ENCODE measurements around the gene FBXL14. TPM values are rescaled to one million over a fixed set of nuclear protein-coding genes. Genes with fewer than 3 reads are reported as not detected.

Gene FBXL14
- total RNA-seq, 3 donors from 2014 or later: 8.2 to 12.9 (median 8.5) TPM

GRCh38 chr12:1620092-1620491 lies 25.7 kb upstream of the FBXL14 start:
- intact Hi-C loops (cut with DNase I; ENCODE audit: low total_unique reads): no loop called here
- H3K27me3 ChIP-seq: no peaks in the 10 kb centered on the region

DNA sequence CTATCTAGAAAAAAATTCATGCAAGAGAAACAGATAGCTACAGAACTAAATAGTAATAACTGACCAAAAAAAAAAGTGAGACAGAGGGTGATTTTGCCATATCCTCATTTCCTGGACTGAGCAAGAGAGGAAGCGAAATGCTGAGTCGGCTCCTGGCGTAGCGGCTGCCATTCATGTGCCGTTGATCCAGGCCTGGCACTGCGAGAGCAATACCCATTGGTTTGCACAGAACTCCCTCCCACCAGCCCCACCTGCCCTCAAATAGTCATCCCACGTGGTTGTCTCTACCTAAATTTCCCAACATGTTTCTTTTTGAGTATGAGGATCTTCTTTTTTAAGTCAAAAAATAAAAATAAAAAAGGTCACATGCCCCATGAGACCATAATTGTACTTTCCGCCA lies 25.2 kb upstream of the FBXL14 start:
- DNase-seq (ENCODE audit: low spot score in 2 of 2): no peak

More at GRCh38 chr12:1620092-1620491, 25.7 kb upstream of the FBXL14 start:
- Histone ChIP-seq H3K9me3 (no peaks in the 10 kb centered on the region), H3K36me3 (no peaks in the 10 kb centered on the region), H3K4me1 (no peaks in the 10 kb centered on the region), H3K4me3 (no peak overlapping the region), H3K27ac (no peak overlapping the region)
- TF ChIP-seq POLR2A (IDR thresholded peaks at IDR 0.05) (no peak), CTCF (IDR thresholded peaks at IDR 0.05) (no peak)
- DNase-seq (ENCODE audit: low spot score in 2 of 2): no peak

DNA sequence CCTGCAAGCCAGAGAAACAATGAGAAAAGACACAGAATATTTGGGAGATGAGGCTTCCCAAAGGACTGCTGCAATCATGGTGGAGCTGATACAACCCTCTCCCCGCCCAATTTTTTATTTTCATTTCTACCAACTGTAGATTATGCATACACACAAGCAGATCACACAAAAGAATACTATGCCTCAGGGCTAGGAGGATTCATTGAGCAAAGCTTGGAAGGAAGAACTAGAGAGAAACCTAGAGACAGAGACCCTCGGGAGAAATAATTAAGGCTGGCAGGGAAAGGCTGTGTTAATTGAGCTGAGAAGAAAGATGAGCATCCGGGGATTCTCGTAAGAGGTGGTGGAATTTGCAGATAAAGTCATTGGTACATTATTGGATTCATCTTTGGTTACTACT lies 24.8 kb upstream of the FBXL14 start:
- Histone ChIP-seq H3K4me3 (no peak overlapping the region), H3K9me3 (no peaks in the 10 kb centered on the region), H3K4me1 (no peaks in the 10 kb centered on the region), H3K36me3 (no peaks in the 10 kb centered on the region), H3K27me3 (no peaks in the 10 kb centered on the region), H3K27ac (no peak overlapping the region)
- intact Hi-C loops (cut with DNase I; ENCODE audit: low total_unique reads): no loop called here
- TF ChIP-seq POLR2AphosphoS5 (IDR thresholded peaks at IDR 0.05) (no peak), CTCF (IDR thresholded peaks at IDR 0.05) (no peak), POLR2A (IDR thresholded peaks at IDR 0.05) (no peak)
- no peak for DNase-seq (ENCODE audit: low spot score in 2 of 2)

More for the DNA sequence above, 25.2 kb upstream of the FBXL14 start:
- no peaks in the 10 kb centered on the region for H3K4me1 ChIP-seq
- no peak overlapping the region for H3K27ac ChIP-seq
- intact Hi-C loops (cut with DNase I; ENCODE audit: low total_unique reads): no loop called here
- no peak for TF ChIP-seq POLR2A (IDR thresholded peaks at IDR 0.05)
- no peak for TF ChIP-seq POLR2AphosphoS5 (IDR thresholded peaks at IDR 0.05)
- no peak for TF ChIP-seq CTCF (IDR thresholded peaks at IDR 0.05)
- H3K4me3 ChIP-seq: no peak overlapping the region
- H3K27me3 ChIP-seq: no peaks in the 10 kb centered on the region
- H3K9me3 ChIP-seq: no peaks in the 10 kb centered on the region
- H3K36me3 ChIP-seq: no peaks in the 10 kb centered on the region

- H3K4me3 ChIP-seq: no peak overlapping the region
- H3K4me1 ChIP-seq: no peaks in the 10 kb centered on the region
- H3K27ac ChIP-seq: no peak overlapping the region
- H3K9me3 ChIP-seq: no peaks in the 10 kb centered on the region
- no peak for TF ChIP-seq CTCF (IDR thresholded peaks at IDR 0.05)
- TF ChIP-seq POLR2A (IDR thresholded peaks at IDR 0.05): no peak
- no peak for TF ChIP-seq POLR2AphosphoS5 (IDR thresholded peaks at IDR 0.05)
- H3K36me3 ChIP-seq: no peaks in the 10 kb centered on the region
- intact Hi-C loops (cut with DNase I; ENCODE audit: low total_unique reads): no loop called here
- H3K27me3 ChIP-seq: no peaks in the 10 kb centered on the region
- DNase-seq (ENCODE audit: low spot score in 2 of 2): no peak
Observed at GRCh38 chr12:1618489-1618888, 24.1 kb upstream of the FBXL14 start.

DNA sequence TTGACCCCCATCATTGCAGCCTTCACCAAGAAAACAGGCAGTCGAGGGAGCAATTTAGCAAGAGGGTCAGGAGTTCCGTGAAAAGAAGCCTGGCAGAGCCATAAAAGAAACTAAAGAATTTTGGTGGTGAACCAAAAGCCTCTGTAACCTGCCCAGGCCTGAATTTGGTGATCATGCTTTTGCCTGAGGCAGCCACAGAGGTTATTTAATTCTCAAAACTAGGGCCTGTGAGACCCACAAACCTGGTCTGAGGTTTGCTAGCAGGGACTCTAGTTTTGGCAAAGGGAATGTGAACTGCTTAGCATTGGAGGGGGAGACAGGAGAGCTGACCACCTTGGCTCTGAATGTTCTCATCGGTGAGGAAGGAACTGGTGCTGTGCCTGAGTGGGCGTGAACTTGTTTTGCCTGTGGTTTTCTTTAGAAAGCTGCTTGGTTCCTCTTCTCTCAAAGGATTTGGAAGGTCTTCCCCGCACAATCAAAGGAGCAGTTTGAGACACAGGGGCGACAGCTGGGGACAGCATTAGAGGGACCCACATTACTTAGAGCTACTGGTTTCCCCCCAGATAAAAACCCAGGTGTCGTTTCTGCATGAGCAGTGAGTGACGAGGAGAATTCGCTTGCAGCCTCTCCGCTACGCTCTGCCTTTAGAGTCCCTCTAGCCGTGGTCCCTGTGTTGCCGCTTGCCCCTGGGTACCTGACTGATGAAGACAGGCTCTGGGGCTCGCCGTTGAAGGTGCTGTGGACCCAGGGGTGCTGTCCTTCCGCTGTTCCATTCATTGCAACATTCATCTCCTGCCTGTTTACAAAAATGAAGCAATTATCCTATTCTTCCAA lies 22.1 kb upstream of the FBXL14 start:
- H3K9me3 ChIP-seq: no peaks in the 10 kb centered on the region
- no peaks in the 10 kb centered on the region for H3K27me3 ChIP-seq
- peak in 1 of 2 donors; percentile 80 for DNase-seq (ENCODE audit: low spot score in 2 of 2)
- H3K27ac ChIP-seq: peak overlapping the region; percentile 20 to 26
- H3K4me3 ChIP-seq: peak overlapping the region; percentile 3 to 46 (median 31)
- no peaks in the 10 kb centered on the region for H3K4me1 ChIP-seq
- intact Hi-C loops (cut with DNase I; ENCODE audit: low total_unique reads): no loop called here
- no peaks in the 10 kb centered on the region for H3K36me3 ChIP-seq
- TF ChIP-seq POLR2A (IDR thresholded peaks at IDR 0.05) (no peak), POLR2AphosphoS5 (IDR thresholded peaks at IDR 0.05) (no peak), CTCF (IDR thresholded peaks at IDR 0.05) (no peak)

Measured in breast epithelium (tissue), 4 donors.